Measurements from ENCODE around the gene DIDO1.

The DIDO1 gene

GRCh38 chr20:62908971-62909791 is 17.1 kb downstream of the DIDO1 start:
- DNase-seq (ENCODE audit: low spot score) = no peak

GRCh38 chr20:62907384-62908317 is 18.7 kb downstream of the DIDO1 start:
- no peak for DNase-seq (ENCODE audit: low spot score)

GRCh38 chr20:62906647-62907375 is 19.5 kb downstream of the DIDO1 start:
- no peak for DNase-seq (ENCODE audit: low spot score)

GRCh38 chr20:62906209-62906608 is 20.1 kb downstream of the DIDO1 start:
- no peak for DNase-seq (ENCODE audit: low spot score)

GRCh38 chr20:62905536-62906117 is 20.7 kb downstream of the DIDO1 start:
- DNase-seq (ENCODE audit: low spot score) = no peak

GRCh38 chr20:62902926-62903615 is 23.2 kb downstream of the DIDO1 start:
- DNase-seq (ENCODE audit: low spot score) = no peak

GRCh38 chr20:62901891-62902290 is 24.4 kb downstream of the DIDO1 start:
- DNase-seq (ENCODE audit: low spot score) = no peak

GRCh38 chr20:62900692-62901584 is 25.4 kb downstream of the DIDO1 start:
- no peak for DNase-seq (ENCODE audit: low spot score)

- peak; percentile 64 for DNase-seq (ENCODE audit: low spot score)
Observed at GRCh38 chr20:62900052-62900691, 26.1 kb downstream of the DIDO1 start.

- DNase-seq (ENCODE audit: low spot score) = no peak
Observed at GRCh38 chr20:62899633-62900051, 26.7 kb downstream of the DIDO1 start.

GRCh38 chr20:62898970-62899632 is 27.2 kb downstream of the DIDO1 start:
- DNase-seq (ENCODE audit: low spot score) = no peak

- DNase-seq (ENCODE audit: low spot score) = no peak
Observed at GRCh38 chr20:62898093-62898964, 28.0 kb downstream of the DIDO1 start.

GRCh38 chr20:62897666-62898065 is 28.6 kb downstream of the DIDO1 start:
- no peak for DNase-seq (ENCODE audit: low spot score)

GRCh38 chr20:62896526-62896925 is 29.8 kb downstream of the DIDO1 start:
- DNase-seq (ENCODE audit: low spot score) = no peak

GRCh38 chr20:62895539-62895938 is 30.8 kb downstream of the DIDO1 start:
- DNase-seq (ENCODE audit: low spot score) = no peak

GRCh38 chr20:62894261-62894660 is 32.0 kb downstream of the DIDO1 start:
- DNase-seq (ENCODE audit: low spot score) = no peak

GRCh38 chr20:62893700-62894099 is 32.6 kb downstream of the DIDO1 start:
- no peak for DNase-seq (ENCODE audit: low spot score)

Data from hematopoietic multipotent progenitor cell treated with erythropoietin and hydrocortisone succinate and interleukin-3 and kit ligand, for 17 days (in vitro differentiated cells).